Hematopoietic multipotent progenitor cell treated with erythropoietin and hydrocortisone succinate and interleukin-3 and kit ligand, for 8 days (in vitro differentiated cells): ENCODE data around the gene MEGF9.

ENCODE experiments used
- DNase-seq: peaks from one replicate; pipeline ENCODE4 v3.0.0-alpha.2; 2015

Gene MEGF9

DNA sequence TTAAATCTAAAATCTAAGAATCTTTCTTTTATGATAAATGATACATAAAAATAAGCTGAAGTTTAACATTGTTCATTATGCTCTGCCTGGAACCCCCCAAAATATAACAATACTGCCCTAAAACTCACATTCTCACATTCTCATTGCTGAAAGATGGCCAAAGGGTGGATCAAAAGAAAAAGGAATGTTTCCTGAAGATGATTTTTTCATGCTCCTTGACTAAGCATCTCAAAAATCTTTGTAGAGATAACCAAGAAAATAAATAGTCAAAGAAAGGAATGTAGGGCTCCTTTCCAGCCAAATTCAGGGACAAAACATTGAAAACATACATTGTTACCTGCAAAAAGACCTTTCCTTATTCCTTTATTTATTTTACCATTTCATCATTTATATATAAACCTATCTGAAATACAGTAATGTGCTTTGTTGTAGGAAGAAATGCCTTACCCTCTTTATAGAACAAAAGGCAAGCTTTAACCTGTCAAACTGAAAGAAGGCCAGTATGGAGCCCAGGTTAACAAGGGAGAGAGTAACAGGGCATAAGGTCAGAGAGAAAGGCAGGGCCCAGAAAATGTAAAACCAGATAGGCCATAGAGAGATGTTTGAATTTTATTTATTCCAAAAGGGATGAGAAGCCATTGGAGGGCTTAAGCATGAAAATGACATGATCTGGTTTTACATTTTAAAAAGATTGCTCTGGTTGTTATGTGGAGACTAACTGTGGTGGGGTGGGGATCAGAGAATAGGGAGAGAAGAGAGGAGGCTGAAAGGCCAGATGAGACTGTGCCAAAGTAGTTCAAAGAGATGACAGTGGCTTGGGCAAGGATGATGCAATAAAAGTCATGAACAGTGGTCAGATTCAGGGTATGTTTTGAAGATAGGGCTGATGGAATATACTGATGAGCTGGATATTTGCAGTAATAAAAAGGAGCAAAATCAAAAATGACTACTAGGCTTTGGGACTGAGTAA, 97.0 kb downstream of the MEGF9 start:
- DNase-seq = peak; percentile 7

DNA sequence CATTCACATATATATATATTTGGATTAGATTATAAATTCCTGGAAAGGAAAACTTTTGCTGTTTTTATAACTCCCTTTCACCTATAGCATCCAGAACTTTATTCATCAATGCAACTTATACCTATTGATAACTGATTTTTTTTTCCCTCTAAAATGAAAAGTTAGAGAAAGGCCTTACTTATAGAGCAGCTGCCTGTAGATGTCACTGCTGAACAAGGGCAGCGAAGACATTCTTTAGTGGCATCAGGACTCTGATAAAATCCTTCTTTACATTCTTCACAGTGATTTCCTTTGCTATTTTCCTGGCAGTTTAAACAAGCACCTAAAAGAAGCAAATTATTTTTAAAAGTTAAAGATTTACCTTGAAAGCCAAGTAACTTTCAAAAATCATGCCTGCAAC, 102.1 kb downstream of the MEGF9 start:
- DNase-seq = peak; percentile 13

DNA sequence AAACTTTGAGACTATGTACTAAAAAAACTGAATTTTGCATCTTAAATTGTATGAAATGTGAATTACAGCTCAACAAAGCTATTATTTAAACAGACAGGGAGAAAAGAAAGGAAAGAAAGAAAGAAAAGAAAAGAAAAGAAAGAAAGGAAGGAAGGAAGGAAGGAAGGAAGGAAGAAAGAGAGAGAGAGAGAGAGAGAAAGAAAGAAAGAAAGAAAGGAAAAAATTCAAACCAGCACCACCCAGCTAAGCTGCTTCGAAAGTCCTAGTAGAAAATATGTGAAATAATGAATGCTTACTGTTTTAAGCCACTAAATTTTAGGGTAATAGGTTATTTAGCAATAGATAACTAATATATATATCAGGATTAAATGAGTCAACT, 102.6 kb downstream of the MEGF9 start:
- no peak for DNase-seq

DNA sequence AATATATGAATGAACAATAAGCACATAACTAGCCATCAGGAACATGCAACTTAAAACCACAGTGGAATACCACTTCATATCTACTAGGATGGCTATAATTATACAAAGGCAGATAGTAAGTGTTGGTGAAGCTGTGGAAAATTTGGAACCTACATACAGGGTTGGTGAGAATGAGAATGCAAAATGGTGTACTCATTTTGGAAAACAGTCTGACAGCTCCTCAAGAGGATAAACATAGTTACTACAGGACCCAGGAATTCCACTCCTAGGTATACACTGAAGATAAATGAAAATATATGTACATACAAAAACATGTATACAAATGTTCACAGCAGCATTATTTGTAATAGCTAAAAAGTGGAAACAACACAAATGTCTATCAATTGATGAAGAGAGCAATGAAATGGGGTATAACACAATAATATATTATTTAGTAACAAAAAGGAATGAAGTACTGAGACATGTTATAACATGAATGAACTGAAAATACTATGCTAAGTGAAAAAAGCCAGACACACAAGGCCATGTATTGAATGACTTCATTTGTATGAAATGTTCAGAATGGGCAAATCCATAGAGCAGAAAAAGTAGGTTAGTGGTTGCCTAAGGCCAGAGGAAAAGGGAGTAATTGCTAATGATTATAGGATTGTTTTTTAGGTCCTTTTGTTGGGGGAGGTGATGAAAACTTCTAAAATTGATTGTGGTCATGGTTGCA, 103.1 kb downstream of the MEGF9 start:
- DNase-seq = peak; percentile 62

DNA sequence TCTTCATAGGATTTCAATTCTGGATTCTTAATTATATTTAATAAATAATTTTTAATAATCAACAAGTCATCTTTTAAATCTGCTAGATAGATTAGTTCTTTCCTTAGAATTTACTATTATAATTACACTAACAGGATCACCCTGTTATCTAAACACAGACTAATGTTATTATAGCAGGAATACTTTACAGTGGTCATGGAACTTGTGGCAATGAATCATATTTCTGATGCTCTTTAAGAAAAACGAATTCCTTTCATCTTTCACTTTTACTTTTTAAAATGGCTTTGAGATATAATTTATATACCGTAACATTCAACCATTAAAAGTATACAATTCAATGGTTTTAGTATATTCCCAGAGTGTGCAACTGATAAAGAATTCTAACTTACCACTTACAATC, 104.6 kb downstream of the MEGF9 start:
- no peak for DNase-seq

DNA sequence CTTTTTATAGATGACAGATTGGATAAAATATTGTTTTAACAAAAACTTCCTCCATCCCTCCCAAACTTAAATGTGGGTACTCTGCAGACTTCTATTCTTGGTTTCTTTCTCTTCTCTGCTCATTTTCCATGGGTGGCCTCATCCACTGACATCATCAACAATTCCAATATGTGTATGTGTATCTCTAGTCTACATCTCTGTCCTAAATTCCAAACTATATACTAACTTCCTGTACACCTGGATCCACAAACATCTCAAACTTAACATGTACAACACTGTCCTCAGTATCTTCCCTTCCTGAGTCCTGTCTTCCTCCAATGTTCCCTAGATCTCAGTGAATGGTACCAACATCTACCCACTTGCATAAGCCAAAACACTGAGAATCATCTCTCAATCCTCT, 105.8 kb downstream of the MEGF9 start:
- DNase-seq = no peak

DNA sequence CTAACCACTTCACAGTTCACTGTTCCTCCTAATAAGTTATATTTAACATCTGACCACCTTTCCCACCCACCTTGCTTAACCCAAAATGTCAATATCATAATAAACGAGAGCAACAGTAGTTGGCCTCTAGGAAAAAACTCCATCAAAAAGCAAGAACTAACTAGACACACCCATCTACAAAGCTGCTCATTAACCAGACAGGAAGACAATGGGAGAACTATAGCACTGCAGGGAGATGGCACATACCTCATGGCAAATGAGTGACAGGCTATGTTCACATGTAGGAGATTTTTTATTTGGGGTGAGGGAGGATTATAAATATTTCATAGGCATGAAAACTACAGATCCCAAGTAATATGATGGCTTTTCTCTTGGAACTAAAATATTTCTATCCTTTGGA, 110.7 kb downstream of the MEGF9 start:
- no peak for DNase-seq

DNA sequence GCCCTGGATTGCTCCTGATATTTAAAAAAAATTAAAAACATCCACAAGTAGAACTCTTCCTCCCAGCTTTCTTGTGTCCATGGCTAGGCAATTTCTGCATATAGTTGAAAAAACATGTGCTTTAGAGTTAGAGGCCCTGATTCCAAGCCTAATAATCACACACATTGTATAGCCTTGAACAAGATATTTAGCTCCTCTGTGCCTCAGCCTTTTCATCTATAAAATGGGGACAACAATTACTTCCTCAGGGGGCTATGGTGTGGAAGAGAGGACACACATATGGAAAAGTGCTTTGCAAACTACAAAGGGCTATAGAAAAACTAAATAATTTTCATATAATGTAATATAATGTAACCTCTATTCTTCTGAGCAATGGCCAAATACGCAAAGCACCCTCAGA, 111.3 kb downstream of the MEGF9 start:
- DNase-seq = no peak

DNA sequence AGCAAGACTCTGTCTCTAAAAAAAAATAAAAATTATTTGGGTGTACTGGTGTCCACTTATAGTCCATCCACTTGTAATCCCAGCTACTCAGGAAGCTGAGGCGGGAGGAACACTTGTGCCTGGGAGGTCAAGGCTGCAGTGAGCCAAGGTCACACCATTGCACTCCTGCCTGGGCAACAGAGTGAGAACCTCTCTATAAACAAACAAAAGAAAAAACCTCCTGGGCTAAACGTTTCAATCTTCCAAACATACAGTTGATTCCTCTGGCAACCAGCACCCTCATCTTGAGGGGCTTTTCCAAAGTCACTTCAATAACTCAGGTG, 120.4 kb downstream of the MEGF9 start:
- no peak for DNase-seq

DNA sequence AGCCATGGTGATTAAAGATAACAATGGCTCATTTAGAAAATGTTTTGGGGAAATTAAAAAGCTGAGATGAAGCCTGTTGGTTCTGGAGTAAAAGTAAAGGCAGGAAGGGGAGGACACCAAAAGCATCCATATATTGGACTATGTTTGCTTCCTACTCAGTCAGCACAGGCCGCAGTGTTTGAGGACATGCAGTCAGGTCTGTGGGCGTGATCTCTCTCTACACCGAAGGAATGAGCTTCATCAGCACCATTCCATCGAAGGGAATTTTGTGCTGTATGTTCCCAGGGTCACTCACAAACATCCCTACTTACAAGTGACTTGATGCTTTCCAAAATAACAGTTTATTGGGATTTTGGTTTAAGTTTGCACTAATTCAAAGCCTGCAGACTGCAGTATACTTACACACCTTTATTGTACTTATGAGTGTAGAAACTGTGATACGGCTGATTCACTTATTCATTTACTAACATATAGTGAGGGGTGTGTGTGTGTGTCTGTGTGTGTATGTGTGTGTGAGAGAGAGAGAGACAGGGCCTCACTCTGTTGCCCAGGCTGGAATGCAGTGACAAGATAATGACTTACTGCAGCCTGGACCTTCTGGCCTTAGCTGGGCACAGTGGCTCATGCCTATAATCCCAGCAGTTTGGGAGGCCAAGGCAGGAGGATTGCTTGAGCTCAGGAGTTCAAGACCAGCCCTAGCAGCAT, 120.9 kb downstream of the MEGF9 start:
- no peak for DNase-seq

DNA sequence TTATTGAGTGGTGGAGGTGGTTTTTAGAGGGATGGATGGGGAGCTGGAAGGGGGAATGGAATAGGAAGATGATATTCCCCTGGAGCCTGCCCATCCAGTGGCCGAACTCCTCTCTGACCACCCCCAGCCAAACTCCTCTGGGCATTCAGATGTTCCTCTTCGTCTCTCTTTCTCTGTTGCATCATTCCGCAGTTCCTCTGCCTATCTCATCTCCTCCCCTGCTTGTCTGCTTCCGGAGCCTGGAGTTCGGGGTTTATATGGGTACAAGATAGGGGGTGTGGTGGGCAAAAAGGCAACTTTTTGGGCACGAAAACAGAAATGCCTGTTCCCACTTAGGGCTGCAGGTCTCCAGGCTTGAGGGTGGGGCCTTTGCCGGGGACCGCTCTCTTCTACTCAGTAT, 122.1 kb downstream of the MEGF9 start:
- no peak for DNase-seq

DNA sequence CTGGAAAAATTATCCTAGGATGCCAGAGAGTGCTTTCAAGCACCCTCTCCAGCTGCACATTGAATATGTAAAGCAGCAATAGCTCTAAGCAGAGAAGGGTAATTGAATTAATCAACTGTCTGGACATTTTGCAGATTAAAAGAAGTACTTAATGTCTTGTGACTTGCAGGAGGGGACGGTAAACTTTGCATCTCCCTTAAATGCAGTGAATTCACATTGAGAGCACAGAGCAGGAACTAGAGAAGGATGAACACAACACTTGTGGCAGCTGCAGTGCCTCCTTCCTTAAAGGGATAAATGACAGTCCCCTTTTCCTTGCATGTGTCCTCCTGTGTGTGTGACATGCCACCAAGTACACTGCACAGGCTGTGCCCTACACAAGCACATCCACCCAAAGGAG, 126.9 kb downstream of the MEGF9 start:
- DNase-seq = no peak

DNA sequence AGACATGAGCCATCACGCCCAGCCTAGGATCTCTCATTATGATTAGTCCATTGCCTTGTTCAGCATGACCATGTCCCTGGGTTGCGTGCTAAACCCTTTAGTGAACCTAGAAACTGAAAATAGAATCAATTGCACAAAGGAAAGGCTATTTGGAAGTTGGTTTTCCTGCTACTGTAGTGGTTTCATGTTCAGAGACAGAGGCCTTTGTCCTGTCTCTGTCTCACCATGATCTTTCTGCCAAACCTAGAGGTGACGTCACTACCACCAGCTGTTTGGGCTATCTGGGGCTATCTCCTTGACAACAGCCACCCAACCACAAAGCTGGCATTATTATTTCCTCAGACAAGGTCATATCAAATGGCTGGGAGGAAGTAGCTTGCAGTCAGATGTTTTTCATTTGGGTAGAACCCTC, 130.3 kb downstream of the MEGF9 start:
- peak; percentile 93 for DNase-seq

DNA sequence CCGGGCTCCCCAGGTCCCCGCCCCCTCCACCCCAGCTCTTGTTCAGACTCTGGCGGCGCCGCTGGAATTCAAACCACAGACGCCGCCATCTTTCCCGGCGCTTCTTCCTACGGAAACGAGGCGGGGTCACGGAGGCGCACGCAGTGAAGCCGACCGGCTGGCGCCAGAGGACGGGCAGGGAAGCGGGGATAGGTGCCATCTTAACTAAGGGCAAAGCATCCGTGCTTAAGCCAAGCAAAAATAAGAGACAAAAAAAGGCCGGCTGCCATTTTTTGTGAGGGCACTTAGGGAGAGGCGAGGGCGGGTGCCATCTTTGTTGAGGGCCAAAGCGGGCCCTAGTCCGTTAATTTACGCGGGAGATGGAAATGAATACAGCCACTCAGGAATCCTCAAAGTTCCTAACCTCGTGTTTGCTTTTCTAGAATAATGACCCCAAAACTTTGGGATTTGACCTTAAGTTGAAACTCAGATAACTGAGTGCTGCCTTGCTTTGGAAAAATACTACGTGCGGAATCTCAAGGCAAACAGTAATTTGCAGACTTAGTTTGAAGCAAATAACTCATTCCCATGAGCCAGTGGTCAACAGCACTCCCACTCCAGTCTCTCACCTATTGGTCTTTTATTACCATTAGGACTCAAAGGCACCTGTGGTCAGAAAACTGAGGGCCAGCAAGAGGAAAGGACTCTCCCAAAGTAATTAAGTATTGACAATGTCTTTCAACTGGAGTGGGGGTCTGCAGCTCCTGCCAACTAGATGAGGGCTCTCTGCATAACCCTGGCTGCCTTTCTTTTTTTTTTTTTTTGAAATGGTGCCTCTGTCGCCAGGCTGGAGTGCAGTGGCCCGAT, 134.0 kb downstream of the MEGF9 start, which contains the start of gene CDK5RAP2:
Gene CDK5RAP2, minus strand, starts transcription at position 117 of the 846 bp plus-strand sequence. CDS start 189 bp downstream, outside the sequence.
- DNase-seq = peak; percentile 99

DNA sequence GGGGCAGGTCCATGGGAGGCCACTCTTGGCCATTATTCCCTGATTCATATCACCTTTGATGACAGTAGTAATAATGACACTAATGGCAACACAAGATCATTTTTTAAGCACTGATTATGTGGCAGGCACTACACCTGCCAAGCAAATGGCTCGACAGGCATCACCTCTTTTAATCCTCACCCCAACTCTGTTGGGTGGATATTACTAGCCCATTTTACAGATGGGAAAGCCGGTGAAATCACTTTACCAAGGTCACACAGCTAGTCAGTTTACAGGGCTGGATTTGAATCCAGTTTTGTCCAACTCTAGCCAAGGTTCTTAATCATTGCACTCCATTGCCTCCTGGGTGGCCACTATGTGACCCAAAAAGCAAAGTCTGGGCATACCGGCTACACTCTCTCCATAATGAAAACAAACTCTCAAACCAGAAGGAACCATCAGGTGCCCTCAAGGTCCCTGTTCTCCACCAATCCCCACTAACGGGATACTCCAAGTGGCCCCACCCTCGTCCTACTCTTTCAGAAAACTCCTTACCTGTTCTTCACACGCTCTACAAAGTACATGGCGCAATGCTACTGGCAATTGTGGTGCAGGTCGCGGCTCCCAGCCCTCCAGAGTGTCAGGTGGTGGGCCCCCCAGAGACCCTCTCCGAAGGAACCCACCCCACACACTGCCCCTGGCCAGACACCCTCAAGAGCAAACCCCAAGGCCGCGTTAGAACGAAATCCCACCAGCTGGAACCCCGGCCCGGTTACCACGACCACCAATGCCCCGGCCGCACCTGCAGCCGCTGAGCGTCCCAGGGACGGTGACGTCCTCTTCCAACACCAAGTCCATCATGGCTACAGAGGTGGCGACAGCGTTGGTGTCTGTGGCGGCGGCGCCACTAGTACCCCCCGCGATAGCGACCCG, 134.9 kb downstream of the MEGF9 start:
- peak; percentile 25 for DNase-seq

DNA sequence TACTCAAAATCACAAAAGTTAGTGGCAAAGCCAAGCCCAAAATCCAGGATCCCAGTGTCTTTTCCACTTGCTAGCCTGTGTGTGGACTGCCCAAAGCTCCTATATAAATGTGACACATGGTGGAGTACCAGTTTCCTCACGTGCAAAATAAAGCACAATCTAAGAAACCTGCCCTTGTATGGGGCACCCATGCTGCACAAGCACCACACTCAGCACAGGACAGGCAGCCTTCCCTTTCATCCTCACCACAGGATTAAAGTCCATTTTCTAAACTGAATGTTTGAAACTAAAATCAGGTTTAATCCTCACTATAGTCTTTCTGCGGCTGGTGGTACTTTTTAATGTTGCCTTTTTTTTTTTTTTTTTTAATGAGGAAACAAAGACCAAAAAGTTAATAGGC, 139.8 kb downstream of the MEGF9 start:
- DNase-seq = no peak

DNA sequence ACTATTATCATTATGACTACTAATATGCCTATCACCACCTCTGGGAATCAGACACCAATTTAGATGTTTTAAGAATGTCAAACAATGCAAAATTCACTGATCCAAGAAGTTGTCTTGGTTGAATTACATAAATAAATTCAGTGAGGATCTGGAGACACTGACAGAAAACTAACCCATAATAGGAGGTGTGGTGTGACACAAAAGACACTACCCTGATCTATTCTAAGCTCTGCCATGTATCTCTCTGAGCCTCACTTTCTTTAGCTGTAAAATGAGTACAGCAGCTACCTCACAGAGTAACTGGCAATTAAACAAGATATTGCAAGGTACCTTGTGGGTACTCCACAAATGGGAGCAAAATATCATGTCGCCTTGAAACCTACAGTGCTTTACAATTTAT, 141.8 kb downstream of the MEGF9 start:
- no peak for DNase-seq

DNA sequence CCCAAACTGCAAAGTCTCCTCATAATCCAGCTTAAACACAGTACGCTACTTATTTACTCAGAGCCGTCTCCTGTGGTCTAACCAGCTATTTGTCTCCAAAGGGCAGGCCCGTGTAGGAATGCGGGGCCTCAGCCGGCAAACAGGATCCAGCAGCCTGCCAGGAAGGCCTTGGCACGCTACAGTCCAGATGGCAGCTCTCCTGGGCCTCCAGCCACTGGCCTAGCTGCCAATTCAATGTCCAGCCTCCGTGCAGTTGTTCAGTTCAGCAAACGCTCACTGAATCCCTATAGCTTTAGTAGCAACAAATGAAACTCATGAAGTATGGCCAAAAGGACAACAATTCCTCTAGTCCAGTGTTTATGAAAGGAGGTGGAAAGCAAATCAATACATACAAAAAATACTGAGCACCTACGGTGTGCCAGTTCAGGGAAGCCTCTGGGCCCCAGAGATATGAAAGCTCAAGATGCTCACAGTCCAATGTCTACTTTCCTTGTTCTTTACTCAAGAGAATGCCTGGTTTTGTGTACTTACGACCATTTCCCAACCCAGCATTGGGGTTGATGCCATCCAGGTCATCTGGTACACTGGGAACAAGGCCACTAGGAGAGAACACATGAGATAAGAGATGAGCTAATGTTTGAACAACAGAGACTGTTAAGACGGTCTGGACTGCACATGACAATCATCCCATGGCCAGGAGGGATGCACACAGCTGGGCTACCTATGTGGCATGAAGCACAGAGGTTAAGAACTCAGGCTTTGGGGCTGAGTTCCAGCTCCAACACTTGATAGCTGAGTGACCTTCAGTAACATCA, 142.6 kb downstream of the MEGF9 start:
- DNase-seq = no peak

DNA sequence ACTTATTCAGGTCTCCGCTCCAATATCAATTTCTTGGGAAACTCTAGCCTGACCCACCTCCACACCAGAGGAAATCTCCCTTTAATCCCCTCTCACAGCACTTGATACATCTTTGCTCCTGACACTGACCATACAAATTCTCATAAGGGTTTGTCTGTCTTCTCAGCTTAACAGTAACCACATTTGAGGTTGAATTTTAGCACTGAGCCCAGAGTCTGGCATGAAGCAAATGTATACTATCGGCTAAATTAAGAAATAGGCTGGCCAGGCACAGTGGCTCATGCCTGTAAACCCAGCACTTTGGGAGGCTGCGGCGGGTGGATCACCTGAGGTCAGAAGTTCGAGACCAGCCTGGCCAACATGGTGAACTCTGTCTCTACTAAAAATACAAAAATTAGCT, 144.0 kb downstream of the MEGF9 start:
- DNase-seq = no peak

DNA sequence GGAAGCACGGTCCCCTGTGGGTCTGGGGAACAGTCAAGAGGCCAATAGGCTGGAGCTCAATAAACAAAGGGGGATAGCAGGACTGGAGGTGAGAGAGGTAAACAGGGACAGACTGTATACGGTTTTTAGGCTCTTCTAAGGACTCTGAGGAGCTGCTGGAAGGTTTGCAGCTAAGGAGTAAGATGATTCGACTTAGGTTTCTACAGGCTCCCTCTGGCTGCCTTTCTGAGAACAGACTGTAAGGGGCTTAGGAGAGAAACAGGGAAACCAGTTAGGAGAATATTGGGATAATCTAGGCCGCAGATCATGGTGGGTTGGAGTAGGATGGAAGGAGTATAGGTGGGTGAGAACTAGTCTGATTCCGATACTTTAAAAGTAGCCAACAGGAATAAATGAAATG, 144.7 kb downstream of the MEGF9 start:
- DNase-seq = no peak

DNA sequence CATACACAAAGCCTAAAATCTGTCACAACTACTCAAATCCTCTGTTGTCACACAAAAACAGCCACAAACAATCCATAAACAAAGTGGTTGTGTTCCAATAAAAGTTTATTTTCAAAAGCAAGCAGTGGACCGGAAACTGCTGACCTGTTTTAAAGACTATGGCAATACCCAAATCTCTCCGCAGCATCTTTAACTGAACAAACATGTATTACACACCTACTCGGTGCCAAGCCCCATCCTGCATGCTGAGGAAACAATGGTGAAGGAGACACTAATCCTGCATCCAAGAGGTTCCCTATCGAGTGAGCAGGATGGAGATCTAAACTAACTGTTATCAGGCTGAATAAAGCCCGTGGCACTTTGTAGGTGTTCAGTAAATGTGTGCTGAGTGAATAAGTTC, 145.5 kb downstream of the MEGF9 start:
- DNase-seq = no peak
